Measurements from ENCODE around the gene FCSK. TPM values are rescaled to one million over a fixed set of nuclear protein-coding genes. Genes with fewer than 3 reads are reported as not detected.

Gene FCSK
- total and polyA plus RNA-seq, 2 of the 13 experiments (the other 11 are each of a cell fraction or from before 2014, with no cell fraction given), result 9.1 to 19.2 TPM

GRCh38 chr16:70440009-70440692, 14.2 kb upstream of the FCSK start (continued):
- no peak for TF ChIP-seq ZNF580 (CRISPR knock-in tag; IDR thresholded peaks at IDR 0.05; ENCODE audit: borderline replicate concordance, low read depth)
- 0 out of 2 replicates have a peak, but pooled peaks have one; percentile 40 for TF ChIP-seq BRD4 (CRISPR knock-in tag; IDR thresholded peaks at IDR 0.05)
- no peak for TF ChIP-seq XBP1 (CRISPR knock-in tag; IDR thresholded peaks at IDR 0.05)
- peak in 1 of 2 experiments; percentile 22; a peak in 1 of 4 replicates for TF ChIP-seq EP300 (IDR thresholded peaks at IDR 0.05; ENCODE audit: low read depth in 2 of 2, low read length in 2 of 2)
- no peak for TF ChIP-seq EP300 (CRISPR knock-in tag; IDR thresholded peaks at IDR 0.05; ENCODE audit: borderline replicate concordance)
- no peak; the same call in 1 of the 2 replicates for TF ChIP-seq NCOA2 (CRISPR knock-in tag; IDR thresholded peaks at IDR 0.05)
- peak; percentile 47 for TF ChIP-seq PAXIP1 (CRISPR knock-in tag; conservative IDR thresholded peaks at IDR 0.05)
- no peak for TF ChIP-seq MEF2D (CRISPR knock-in tag; IDR thresholded peaks at IDR 0.05)
- no peak for TF ChIP-seq ARNT2 (CRISPR knock-in tag; IDR thresholded peaks at IDR 0.05; ENCODE audit: low read depth)
- TF ChIP-seq, protein P1, sequence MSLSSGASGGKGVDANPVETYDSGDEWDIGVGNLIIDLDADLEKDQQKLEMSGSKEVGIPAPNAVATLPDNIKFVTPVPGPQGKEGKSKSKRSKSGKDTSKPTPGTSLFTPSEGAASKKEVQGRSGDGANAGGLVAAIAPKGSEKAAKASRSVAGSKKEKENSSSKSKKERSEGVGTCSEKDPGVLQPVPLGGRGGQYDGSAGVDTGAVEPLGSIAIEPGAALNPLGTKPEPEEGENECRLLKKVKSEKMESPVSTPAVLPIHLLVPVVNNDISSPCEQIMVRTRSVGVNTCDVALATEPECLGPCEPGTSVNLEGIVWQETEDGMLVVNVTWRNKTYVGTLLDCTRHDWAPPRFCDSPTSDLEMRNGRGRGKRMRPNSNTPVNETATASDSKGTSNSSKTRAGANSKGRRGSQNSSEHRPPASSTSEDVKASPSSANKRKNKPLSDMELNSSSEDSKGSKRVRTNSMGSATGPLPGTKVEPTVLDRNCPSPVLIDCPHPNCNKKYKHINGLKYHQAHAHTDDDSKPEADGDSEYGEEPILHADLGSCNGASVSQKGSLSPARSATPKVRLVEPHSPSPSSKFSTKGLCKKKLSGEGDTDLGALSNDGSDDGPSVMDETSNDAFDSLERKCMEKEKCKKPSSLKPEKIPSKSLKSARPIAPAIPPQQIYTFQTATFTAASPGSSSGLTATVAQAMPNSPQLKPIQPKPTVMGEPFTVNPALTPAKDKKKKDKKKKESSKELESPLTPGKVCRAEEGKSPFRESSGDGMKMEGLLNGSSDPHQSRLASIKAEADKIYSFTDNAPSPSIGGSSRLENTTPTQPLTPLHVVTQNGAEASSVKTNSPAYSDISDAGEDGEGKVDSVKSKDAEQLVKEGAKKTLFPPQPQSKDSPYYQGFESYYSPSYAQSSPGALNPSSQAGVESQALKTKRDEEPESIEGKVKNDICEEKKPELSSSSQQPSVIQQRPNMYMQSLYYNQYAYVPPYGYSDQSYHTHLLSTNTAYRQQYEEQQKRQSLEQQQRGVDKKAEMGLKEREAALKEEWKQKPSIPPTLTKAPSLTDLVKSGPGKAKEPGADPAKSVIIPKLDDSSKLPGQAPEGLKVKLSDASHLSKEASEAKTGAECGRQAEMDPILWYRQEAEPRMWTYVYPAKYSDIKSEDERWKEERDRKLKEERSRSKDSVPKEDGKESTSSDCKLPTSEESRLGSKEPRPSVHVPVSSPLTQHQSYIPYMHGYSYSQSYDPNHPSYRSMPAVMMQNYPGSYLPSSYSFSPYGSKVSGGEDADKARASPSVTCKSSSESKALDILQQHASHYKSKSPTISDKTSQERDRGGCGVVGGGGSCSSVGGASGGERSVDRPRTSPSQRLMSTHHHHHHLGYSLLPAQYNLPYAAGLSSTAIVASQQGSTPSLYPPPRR (CRISPR knock-in tag; IDR thresholded peaks at IDR 0.05; ENCODE audit: borderline replicate concordance), result no peak; the same call in 1 of the 2 replicates
- no peak for TF ChIP-seq SP5 (CRISPR knock-in tag; IDR thresholded peaks at IDR 0.05; ENCODE audit: borderline replicate concordance, low read depth)
- no peak for TF ChIP-seq ZNF382 (CRISPR knock-in tag; IDR thresholded peaks at IDR 0.05; ENCODE audit: borderline replicate concordance)
- TF ChIP-seq HCFC1 (IDR thresholded peaks at IDR 0.05; ENCODE audit: low read depth, low read length), result no peak
- no peak for TF ChIP-seq RFX3 (CRISPR knock-in tag; IDR thresholded peaks at IDR 0.05)
- TF ChIP-seq ZBTB42 (CRISPR knock-in tag; IDR thresholded peaks at IDR 0.05), result no peak
- no peak for TF ChIP-seq ZNF782 (CRISPR knock-in tag; IDR thresholded peaks at IDR 0.05; ENCODE audit: borderline replicate concordance)
- no peak for TF ChIP-seq SOX13 (IDR thresholded peaks at IDR 0.05)
- peak in 1 of 2 experiments; percentile 24; a peak in 2 of 4 replicates for TF ChIP-seq SOX13 (CRISPR knock-in tag; conservative IDR thresholded peaks at IDR 0.05 in 1 of 2, IDR thresholded peaks at IDR 0.05 in 1 of 2)
- no peak for TF ChIP-seq ZFP36L2 (CRISPR knock-in tag; IDR thresholded peaks at IDR 0.05)
- TF ChIP-seq GMEB2 (CRISPR knock-in tag; IDR thresholded peaks at IDR 0.05; ENCODE audit: low read depth), result no peak

All from HepG2 (cell line).